OCI-LY1 (cell line): ENCODE measurements around the gene CACNA1B.

Source experiments
- H2AFZ ChIP-seq: fragments of 200-600 bp; sonication (generic), shearing (Covaris generic); 2 replicates; pipeline ENCODE4 v1.6.0; 2014; ENCODE audit warnings: antibody characterized with exemption, mild to moderate bottlenecking, low read length
- H3F3A ChIP-seq: fragments of 200-600 bp; sonication (generic), shearing (Covaris generic); 2 replicates; pipeline ENCODE4 v1.6.0; 2014; ENCODE audit warnings: mild to moderate bottlenecking, antibody characterized with exemption, low read length, moderate library complexity; ENCODE audit not compliant: insufficient read depth
- H3K27ac ChIP-seq: fragments of 200-600 bp; sonication (generic); 2 replicates; pipeline ENCODE4 v1.5.1; 2014; ENCODE audit warnings: low read length, mixed run types, mild to moderate bottlenecking, low read depth; ENCODE audit not compliant: poor library complexity, severe bottlenecking
- H3K27me3 ChIP-seq: fragments of 200-600 bp; sonication (generic); 2 replicates; pipeline ENCODE4 v1.6.0; 2014; ENCODE audit warnings: antibody characterized with exemption, mild to moderate bottlenecking, low read length, moderate library complexity; ENCODE audit not compliant: insufficient read depth
- H3K36me3 ChIP-seq: fragments of 200-600 bp; sonication (generic); 2 replicates; pipeline ENCODE4 v1.6.1; 2014; ENCODE audit warnings: mild to moderate bottlenecking, antibody characterized with exemption, low read length, moderate library complexity, mixed read lengths; ENCODE audit not compliant: insufficient read depth
- H3K4me1 ChIP-seq: fragments of 200-600 bp; sonication (generic); 2 replicates; pipeline ENCODE4 v1.5.1; 2014; ENCODE audit warnings: mild to moderate bottlenecking, low read length, moderate library complexity; ENCODE audit not compliant: insufficient read depth, severe bottlenecking
- H3K4me2 ChIP-seq: fragments of 200-600 bp; sonication (generic), shearing (Covaris generic); 2 replicates; pipeline ENCODE4 v1.6.1; 2014; ENCODE audit warnings: low read length
- H3K4me3 ChIP-seq: fragments of 200-600 bp; sonication (generic); 2 replicates; pipeline ENCODE4 v1.5.1; 2014; ENCODE audit warnings: low read length, low read depth, mild to moderate bottlenecking, mixed read lengths; ENCODE audit not compliant: poor library complexity, severe bottlenecking
- H3K79me2 ChIP-seq: fragments of 200-600 bp; shearing (Covaris generic); 2 replicates; pipeline ENCODE4 v1.6.1; 2016; ENCODE audit warnings: mixed run types, low read length, mixed read lengths; ENCODE audit not compliant: insufficient read depth
- H3K9ac ChIP-seq: fragments of 200-600 bp; sonication (generic), shearing (Covaris generic); 2 replicates; pipeline ENCODE4 v1.6.1; 2014; ENCODE audit warnings: mild to moderate bottlenecking, low read length, mixed read lengths
- H3K9me2 ChIP-seq: fragments of 200-600 bp; sonication (generic), shearing (Covaris generic); 2 replicates; pipeline ENCODE4 v1.6.1; 2014; ENCODE audit warnings: low read depth, mild to moderate bottlenecking, low read length, mixed read lengths
- H3K9me3 ChIP-seq: fragments of 200-600 bp; shearing (Covaris generic); 2 replicates; pipeline ENCODE4 v1.6.1; 2014; ENCODE audit warnings: low read length, mixed read lengths
- H4K20me1 ChIP-seq: fragments of 200-600 bp; sonication (generic), shearing (Covaris generic); 2 replicates; pipeline ENCODE4 v1.6.0; 2016; ENCODE audit warnings: mild to moderate bottlenecking, low read length; ENCODE audit not compliant: insufficient read depth
- EZH2 ChIP-seq: fragments of 200-600 bp; sonication (generic), shearing (Covaris generic); IDR thresholded peaks from 2 replicates; pipeline ENCODE4 v1.8.0; 2017; ENCODE audit warnings: borderline replicate concordance, mixed run types, mild to moderate bottlenecking, antibody characterized with exemption, low read length, moderate library complexity, mixed read lengths
- TF ChIP-seq, protein P1 (sequence below): fragments of 200-600 bp; sonication (generic), shearing (Covaris generic); IDR thresholded peaks from 2 replicates; pipeline ENCODE4 v1.5.1; 2017; ENCODE audit warnings: mild to moderate bottlenecking, antibody characterized with exemption, low read length, moderate library complexity, mixed read lengths

Gene CACNA1B

DNA sequence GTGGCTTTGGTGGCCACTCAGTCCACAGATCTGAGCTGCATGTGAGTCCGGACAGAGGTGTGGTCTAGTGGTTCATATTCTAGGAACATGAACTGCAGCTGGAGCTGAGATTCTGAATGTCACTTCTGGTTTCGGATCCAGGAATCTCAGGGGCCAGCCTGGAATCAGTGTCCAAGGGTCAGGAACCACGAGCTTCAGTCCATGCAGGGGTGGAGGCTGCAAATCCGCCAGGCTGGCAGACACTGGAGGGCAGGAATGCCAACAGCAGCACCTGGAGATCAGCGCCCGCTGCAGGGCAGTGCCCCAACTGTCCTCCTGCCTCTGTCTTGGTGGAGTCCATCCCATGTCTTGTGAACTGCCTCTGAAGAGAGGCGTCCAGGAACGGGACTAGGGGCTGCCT is 73.5 kb downstream of the CACNA1B start:
- Histone ChIP-seq H3K79me2 (no peaks in the 10 kb centered on the region), H3F3A (no peaks in the 10 kb centered on the region), H3K4me1 (no peaks in the 10 kb centered on the region), H3K9me3 (peaks cover 6% of the 10 kb centered on the region; the same call in 1 of the 2 replicates), H4K20me1 (no peaks in the 10 kb centered on the region), H3K4me2 (no peak overlapping the region), H3K9ac (no peak overlapping the region), H3K36me3 (no peaks in the 10 kb centered on the region), H3K9me2 (no peaks in the 10 kb centered on the region), H3K27ac (no peak overlapping the region), H3K27me3 (no peaks in the 10 kb centered on the region), H3K4me3 (no peak overlapping the region), H2AFZ (no peak overlapping the region)
- TF ChIP-seq EZH2 = no peak

DNA sequence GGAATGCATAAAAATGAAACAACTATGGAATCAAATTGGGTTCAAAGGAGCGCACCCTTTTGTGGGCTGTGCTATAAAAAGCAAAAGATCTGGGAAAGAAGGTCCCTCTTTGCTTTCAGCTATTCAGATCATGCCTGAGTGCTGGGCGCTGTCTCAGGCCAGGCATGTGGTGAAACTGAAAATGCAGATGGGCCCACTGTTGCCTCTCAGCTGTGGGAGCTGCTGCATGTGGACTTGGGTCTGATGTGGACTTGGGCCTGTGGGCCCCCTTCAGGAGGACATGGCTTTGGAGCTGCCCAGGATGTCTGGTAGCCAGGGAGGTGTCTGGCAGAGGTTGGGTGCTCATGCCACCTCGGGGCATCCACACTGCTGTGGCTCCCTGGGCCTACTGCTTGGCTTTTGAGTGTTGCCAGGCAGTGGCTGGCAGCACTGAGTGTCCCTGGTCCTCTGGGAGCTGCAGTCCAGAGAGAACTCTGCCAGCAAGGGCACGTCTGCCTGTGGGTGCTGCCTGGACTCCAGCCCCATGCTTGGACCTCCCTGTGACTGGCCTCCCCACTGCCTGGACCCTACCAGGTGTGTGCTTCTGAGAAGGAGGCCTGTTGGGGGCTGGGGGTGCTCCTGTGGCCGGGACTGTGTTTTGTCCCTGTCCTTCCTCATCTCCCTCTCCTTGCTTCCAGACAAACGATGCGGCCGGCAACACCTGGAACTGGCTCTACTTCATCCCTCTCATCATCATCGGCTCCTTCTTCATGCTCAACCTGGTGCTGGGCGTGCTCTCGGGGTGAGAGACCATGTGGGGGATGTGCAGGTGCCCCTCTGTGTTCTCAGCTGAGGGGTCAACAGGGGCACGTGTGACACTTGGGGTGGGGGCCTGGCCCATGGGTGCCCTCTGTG is 74.3 kb downstream of the CACNA1B start:
- H3K27me3 ChIP-seq = no peaks in the 10 kb centered on the region; the same call in 1 of the 2 replicates
- H3K27ac ChIP-seq = no peak overlapping the region
- H3K79me2 ChIP-seq = no peaks in the 10 kb centered on the region
- no peak overlapping the region for H3K4me2 ChIP-seq
- no peaks in the 10 kb centered on the region for H3K9me2 ChIP-seq
- H3K4me1 ChIP-seq = no peaks in the 10 kb centered on the region
- H3K9me3 ChIP-seq = no peaks in the 10 kb centered on the region
- H4K20me1 ChIP-seq = no peaks in the 10 kb centered on the region
- H3K36me3 ChIP-seq = no peaks in the 10 kb centered on the region
- H3K9ac ChIP-seq = no peak overlapping the region
- no peaks in the 10 kb centered on the region for H3F3A ChIP-seq
- no peak for TF ChIP-seq EZH2
- TF ChIP-seq, protein P1, sequence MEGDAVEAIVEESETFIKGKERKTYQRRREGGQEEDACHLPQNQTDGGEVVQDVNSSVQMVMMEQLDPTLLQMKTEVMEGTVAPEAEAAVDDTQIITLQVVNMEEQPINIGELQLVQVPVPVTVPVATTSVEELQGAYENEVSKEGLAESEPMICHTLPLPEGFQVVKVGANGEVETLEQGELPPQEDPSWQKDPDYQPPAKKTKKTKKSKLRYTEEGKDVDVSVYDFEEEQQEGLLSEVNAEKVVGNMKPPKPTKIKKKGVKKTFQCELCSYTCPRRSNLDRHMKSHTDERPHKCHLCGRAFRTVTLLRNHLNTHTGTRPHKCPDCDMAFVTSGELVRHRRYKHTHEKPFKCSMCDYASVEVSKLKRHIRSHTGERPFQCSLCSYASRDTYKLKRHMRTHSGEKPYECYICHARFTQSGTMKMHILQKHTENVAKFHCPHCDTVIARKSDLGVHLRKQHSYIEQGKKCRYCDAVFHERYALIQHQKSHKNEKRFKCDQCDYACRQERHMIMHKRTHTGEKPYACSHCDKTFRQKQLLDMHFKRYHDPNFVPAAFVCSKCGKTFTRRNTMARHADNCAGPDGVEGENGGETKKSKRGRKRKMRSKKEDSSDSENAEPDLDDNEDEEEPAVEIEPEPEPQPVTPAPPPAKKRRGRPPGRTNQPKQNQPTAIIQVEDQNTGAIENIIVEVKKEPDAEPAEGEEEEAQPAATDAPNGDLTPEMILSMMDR = no peak
- H2AFZ ChIP-seq = no peak overlapping the region
- H3K4me3 ChIP-seq = no peak overlapping the region

DNA sequence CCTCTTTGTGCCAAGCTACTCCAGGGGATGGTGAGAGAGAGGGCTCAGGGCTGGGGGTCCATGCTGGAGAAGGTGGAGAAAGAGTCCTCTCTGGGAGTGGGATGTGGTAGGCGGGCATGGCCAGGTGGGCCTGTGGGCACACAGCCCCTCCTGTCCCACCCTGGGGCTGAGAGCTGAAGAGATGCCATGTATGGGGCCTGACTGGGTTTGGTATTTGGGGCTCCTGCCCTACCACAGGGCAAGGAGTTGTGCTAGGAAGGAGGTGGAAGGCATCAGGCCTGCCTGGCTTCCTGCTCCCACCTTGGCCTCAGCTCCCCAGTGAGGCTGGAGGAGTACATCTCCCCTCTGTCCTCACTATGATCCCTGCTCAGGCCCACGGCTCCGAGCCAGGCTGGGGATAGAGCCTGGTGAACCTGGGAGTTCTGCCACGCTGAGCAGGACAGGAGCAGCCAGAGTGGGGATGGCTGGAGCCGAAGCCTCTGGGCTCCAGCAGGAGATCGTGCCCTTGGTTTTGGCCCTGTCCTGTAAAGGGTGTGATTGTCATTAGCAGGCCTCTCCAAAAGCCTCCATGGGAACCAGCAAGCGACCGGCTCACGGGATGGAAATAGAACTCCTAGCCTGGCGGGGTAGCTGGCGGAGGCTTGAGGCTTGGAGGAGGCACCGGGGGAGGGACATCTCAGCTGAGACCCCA is 75.5 kb downstream of the CACNA1B start:
- Histone ChIP-seq H3F3A (no peaks in the 10 kb centered on the region), H3K9me3 (no peaks in the 10 kb centered on the region), H3K4me1 (no peaks in the 10 kb centered on the region), H2AFZ (no peak overlapping the region), H3K79me2 (no peaks in the 10 kb centered on the region), H3K27me3 (no peaks in the 10 kb centered on the region; the same call in 1 of the 2 replicates), H3K36me3 (no peaks in the 10 kb centered on the region), H3K4me2 (no peak overlapping the region), H4K20me1 (no peaks in the 10 kb centered on the region), H3K9ac (no peak overlapping the region), H3K27ac (no peak overlapping the region), H3K4me3 (no peak overlapping the region), H3K9me2 (no peaks in the 10 kb centered on the region)
- TF ChIP-seq, protein P1 = no peak
- no peak for TF ChIP-seq EZH2
